Psoas muscle (tissue), 8 donors: ENCODE measurements around the gene MLLT3. TPM values are rescaled to one million over a fixed set of nuclear protein-coding genes. Genes with fewer than 3 reads are reported as not detected.

ENCODE experiments used
- ATAC-seq, 4 donors: fragments of 200-7000 bp; cut with Tn5 transposase; one replicate each; pipeline ENCODE4 v1.9.1; 2020; ENCODE audit warnings: moderate library complexity in 3 of 4, mild to moderate bottlenecking in 2 of 4
- DNase-seq, 2 donors: peaks; one replicate each; pipeline ENCODE4 v3.0.0-alpha.2; 2020
- H3K27ac ChIP-seq: fragments of 200-600 bp; one replicate; pipeline ENCODE4 v1.8.0; 2022
- H3K27me3 ChIP-seq, 3 donors: fragments of 200-600 bp in 1 of 3; one replicate each; pipeline versions ENCODE4 v1.6.1 to v1.8.0; 2013 to 2022; ENCODE audit warnings: low read length in 2 of 3, mild to moderate bottlenecking in 2 of 3, moderate library complexity in 1 of 3; ENCODE audit not compliant: insufficient read depth in 3 of 3
- H3K36me3 ChIP-seq, 2 donors: fragments of 200-600 bp in 1 of 2; one replicate each; pipeline versions ENCODE4 v1.6.1 to v1.8.0; 2013 to 2022; ENCODE audit warnings: low read depth in 1 of 2, mild to moderate bottlenecking in 1 of 2, moderate library complexity in 1 of 2; ENCODE audit not compliant: insufficient read depth in 1 of 2
- H3K4me1 ChIP-seq: fragments of 200-600 bp; one replicate; pipeline ENCODE4 v1.8.0; 2022
- H3K4me3 ChIP-seq: fragments of 200-600 bp; one replicate; pipeline ENCODE4 v1.8.0; 2022; ENCODE audit warnings: mild to moderate bottlenecking
- H3K9me3 ChIP-seq: fragments of 200-600 bp; one replicate; pipeline ENCODE4 v1.8.0; 2022
- WGBS, 3 donors: extraction: QIAGEN DNeasy Blood & Tissue Kit; methylation state at CpG; one replicate each; pipeline versions ENCODE4 v1.1.6 to v1.1.7; 2013; 5-methylcytosine and 5-hydroxymethylcytosine counted together
- intact Hi-C, 2 donors: fragments of 100-400 bp; cut with DNase I; formaldehyde crosslinking; loops; one replicate each; pipeline versions ENCODE4 v1.11.0 to v1.14.2; 2022
- polyA plus RNA-seq, 3 donors: library from polyadenylated mRNA; stranded (reverse); fragments of 200-250 nt; gene quantifications; one replicate each; pipeline ENCODE4 v1.2.3, GENCODE V29; 2013
- total RNA-seq, 4 donors: library from RNA; stranded (reverse); fragmentation: NEBNext Ultra II Directional in 2 of 4; extraction: Animal tissue kit (Norgen Biotek cat#: 25700) in 2 of 4; gene quantifications; one replicate each; pipeline versions ENCODE4 v1.2.1 to v1.2.4, GENCODE V29; 2021 to 2023
- TF ChIP-seq, protein P1 (sequence below): fragments of 200-600 bp; IDR thresholded peaks from one replicate; pipeline ENCODE4 v1.8.0; 2022; ENCODE audit warnings: antibody characterized with exemption
- donor health status: healthy with polysubstance abuse.
- donor health status: DM: no; HTN: no; CAD: no; lungs with moderate emphysema.
- donor health status: Bipolar disorder and iron deficiency.
- donor health status: healthy.
- donor health status: DM: yes; HTN: yes; CAD: no.
- donor health status: DM: no; HTN: no; CAD: no.
- donor health status: DM: no; HTN: no; CAD: no.
- donor health status: DM: yes; HTN: yes; CAD: no.

Gene MLLT3
- total and polyA plus RNA-seq, 7 donors = 1.2 to 9.8 (median 3.3) TPM

DNA sequence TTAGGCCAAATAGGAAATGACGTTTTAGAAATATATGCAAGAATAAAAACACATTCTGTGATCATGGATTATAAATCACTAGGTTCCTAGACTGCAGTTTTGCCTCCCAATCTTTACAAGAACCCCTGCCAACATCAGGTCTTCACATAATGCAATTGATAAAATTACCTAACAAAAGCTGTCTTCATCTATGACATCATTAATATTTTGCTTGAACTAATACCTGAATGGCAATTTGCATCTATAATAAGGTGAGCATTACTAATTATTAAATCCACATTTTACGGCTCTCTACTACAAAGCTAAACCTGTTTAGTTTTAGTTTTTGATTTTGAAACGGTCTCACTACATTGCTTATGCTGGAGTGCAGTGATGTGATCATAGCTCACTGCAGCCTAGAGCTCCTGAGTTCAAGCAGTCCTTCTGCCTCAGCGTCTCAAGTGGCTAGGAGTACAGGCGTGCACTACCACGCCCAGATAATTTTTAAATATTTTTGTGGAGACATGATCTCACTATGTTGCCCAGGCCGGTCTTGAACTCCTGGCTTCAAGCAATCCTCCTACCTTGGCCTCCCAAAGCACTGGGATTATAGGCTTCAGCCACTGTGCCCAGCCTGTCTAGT lies 218.0 kb downstream of the MLLT3 start:
- H3K27ac ChIP-seq = no peak overlapping the region
- no peaks in the 10 kb centered on the region for H3K36me3 ChIP-seq
- 92 to 96% (median 93%) methylated on average over 7 of the region's 7 CpGs for WGBS, 3 donors
- no peaks in the 10 kb centered on the region for H3K27me3 ChIP-seq
- TF ChIP-seq, protein P1, sequence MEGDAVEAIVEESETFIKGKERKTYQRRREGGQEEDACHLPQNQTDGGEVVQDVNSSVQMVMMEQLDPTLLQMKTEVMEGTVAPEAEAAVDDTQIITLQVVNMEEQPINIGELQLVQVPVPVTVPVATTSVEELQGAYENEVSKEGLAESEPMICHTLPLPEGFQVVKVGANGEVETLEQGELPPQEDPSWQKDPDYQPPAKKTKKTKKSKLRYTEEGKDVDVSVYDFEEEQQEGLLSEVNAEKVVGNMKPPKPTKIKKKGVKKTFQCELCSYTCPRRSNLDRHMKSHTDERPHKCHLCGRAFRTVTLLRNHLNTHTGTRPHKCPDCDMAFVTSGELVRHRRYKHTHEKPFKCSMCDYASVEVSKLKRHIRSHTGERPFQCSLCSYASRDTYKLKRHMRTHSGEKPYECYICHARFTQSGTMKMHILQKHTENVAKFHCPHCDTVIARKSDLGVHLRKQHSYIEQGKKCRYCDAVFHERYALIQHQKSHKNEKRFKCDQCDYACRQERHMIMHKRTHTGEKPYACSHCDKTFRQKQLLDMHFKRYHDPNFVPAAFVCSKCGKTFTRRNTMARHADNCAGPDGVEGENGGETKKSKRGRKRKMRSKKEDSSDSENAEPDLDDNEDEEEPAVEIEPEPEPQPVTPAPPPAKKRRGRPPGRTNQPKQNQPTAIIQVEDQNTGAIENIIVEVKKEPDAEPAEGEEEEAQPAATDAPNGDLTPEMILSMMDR = no peak
- no peaks in the 10 kb centered on the region for H3K4me1 ChIP-seq
- ATAC-seq (no peak), DNase-seq (no peak)
- H3K4me3 ChIP-seq = no peak overlapping the region
- intact Hi-C loops = no loop called here
- H3K9me3 ChIP-seq = no peaks in the 10 kb centered on the region

DNA sequence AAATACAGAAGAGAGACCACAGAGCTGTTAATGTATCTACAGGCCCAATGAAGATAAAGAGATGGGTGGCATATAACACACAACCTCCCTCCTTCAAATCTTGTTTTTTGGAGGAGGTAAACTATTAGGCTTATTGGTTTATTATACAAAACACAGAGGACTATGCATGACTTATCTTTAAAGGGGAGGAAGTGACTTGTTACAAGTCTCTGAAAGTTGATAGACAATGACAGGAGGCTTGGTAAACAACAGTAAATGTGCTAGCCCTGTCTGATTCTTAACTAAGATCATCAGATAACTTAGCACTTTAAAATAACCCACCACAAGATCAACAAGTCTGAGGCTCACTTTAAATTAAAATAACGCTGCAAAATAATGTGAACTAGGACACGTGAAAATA lies 219.0 kb downstream of the MLLT3 start:
- TF ChIP-seq, protein P1 = no peak
- WGBS, 3 donors = 89 to 100% (median 90%) methylated on average over 2 of the region's 2 CpGs

DNA sequence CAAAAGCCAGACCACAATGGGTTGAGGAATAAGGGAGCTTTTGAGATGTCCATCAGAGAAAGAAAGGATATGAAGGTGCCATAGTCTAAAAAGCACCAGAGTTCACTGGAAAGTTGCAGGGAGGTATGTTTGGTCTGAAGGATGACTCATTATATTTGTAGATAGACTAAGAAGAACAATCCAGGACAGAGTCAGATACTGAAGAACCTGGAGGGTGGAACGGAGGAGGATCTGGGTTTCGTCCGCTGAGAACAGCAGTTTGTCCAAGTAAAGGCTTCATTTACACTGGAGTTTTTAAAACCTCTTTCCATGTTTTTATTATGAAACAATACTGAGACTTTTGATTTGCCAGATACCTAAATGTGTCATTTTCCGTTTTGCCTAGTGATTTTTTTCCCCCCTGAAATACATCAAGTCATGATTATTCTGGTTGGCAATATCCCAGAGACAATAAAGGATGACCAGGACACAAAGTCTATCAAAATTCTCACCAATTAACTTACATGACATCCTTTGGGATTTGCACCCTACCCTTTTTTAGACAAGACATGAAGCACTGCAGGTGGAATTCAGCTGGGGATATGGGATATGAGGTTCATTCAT lies 219.9 kb downstream of the MLLT3 start:
- ATAC-seq (no peak), DNase-seq (no peak)
- no peaks in the 10 kb centered on the region for H3K27me3 ChIP-seq
- no peaks in the 10 kb centered on the region for H3K9me3 ChIP-seq
- no peaks in the 10 kb centered on the region for H3K4me1 ChIP-seq
- TF ChIP-seq, protein P1 = no peak
- no peak overlapping the region for H3K4me3 ChIP-seq
- no peaks in the 10 kb centered on the region for H3K36me3 ChIP-seq
- WGBS, 3 donors = 94 to 96% (median 95%) methylated on average over 4 of the region's 4 CpGs
- intact Hi-C loops = no loop called here
- no peak overlapping the region for H3K27ac ChIP-seq

More for the DNA sequence above, 219.0 kb downstream of the MLLT3 start:
- intact Hi-C loops = no loop called here
- DNase-seq (no peak), ATAC-seq (no peak)
- no peaks in the 10 kb centered on the region for H3K36me3 ChIP-seq
- H3K27me3 ChIP-seq = no peaks in the 10 kb centered on the region
- no peak overlapping the region for H3K4me3 ChIP-seq
- H3K4me1 ChIP-seq = no peaks in the 10 kb centered on the region
- H3K27ac ChIP-seq = no peak overlapping the region
- no peaks in the 10 kb centered on the region for H3K9me3 ChIP-seq

DNA sequence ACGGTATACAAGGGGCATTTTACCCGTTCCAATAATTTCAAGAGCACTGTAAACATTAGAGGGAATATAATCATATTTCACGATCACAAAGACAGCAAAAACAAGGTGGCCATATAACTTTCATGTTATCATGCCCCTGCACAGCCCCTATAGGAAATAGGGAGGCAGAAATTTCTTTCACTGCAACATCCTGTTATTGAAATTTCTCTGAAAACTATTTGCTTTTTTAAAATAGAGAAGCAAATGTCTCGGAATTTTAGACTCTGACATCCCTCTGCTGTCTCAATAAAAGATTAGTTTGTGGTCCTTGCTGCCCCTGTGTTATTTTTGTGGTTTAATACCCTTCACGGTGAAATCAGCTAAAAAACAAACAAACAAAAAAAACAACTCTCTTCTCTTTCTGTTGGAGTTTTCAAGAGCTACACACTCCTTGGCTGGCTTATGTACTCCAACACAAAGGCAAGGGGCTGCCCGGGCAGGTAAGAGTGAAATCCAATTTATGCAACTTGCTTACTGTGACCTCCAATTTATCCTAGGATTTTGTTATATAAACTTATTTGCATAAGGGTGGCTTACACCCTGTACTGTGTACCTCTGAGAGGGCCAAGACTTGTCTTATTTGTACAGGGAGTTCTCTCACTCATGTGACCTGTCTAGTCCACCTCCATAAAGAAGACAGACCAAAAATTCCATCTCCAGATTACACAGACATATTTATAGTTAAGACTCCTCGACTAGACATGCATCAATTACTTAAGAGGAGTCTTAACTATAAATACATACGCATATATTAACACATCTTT lies 223.6 kb downstream of the MLLT3 start:
- TF ChIP-seq, protein P1 = no peak
- no peaks in the 10 kb centered on the region for H3K36me3 ChIP-seq
- no peak overlapping the region for H3K4me3 ChIP-seq
- H3K27ac ChIP-seq = no peak overlapping the region
- ATAC-seq (no peak), DNase-seq (no peak)
- intact Hi-C loops = no loop called here
- no peaks in the 10 kb centered on the region for H3K4me1 ChIP-seq
- no peaks in the 10 kb centered on the region for H3K27me3 ChIP-seq
- WGBS, 3 donors = 75 to 77% (median 76%) methylated on average over 8 of the region's 8 CpGs
- H3K9me3 ChIP-seq = no peaks in the 10 kb centered on the region
